Gastroesophageal sphincter (tissue), 3 donors: ENCODE measurements around the gene MED27.

Experiments
- CTCF ChIP-seq, 4 experiments: fragments of 200-600 bp in 2 of 4; fragments of 450-650 bp in 2 of 4; sonication (generic) in 1 of 4; IDR thresholded peaks; one replicate each; pipeline ENCODE4 v1.5.1; 2017 to 2019; ENCODE audit warnings: antibody characterized with exemption in 4 of 4, mild to moderate bottlenecking in 2 of 4, moderate library complexity in 2 of 4
- POLR2A ChIP-seq, 2 donors: fragments of 450-650 bp; IDR thresholded peaks; one replicate each; pipeline ENCODE4 v1.6.1; 2017; ENCODE audit warnings: antibody characterized with exemption in 2 of 2, mild to moderate bottlenecking in 2 of 2, moderate library complexity in 1 of 2
- POLR2AphosphoS5 ChIP-seq: sonication (generic); formaldehyde crosslinking; IDR thresholded peaks from one replicate; pipeline ENCODE4 v1.6.1; 2017; ENCODE audit warnings: antibody characterized with exemption

- TF ChIP-seq CTCF (IDR thresholded peaks at IDR 0.05) (no peak), POLR2AphosphoS5 (no peak), POLR2A (IDR thresholded peaks at IDR 0.05) (no peak)
Observed at GRCh38 chr9:131844745-131845118, 234.9 kb downstream of the MED27 start.
